ENCODE measurements around the gene ARL2BP.
"Not testable (repeated sequence)": the region's sequence is repeated elsewhere in the genome, so short reads cannot be mapped to it uniquely, and the experiment has no call there.

GRCh38 chr16:57200926-57201325, 44.1 kb upstream of the ARL2BP start:
- TF ChIP-seq E2F1 (CRISPR knock-in tag; IDR thresholded peaks at IDR 0.05); CTCF (IDR thresholded peaks at IDR 0.05); PRDM15 (CRISPR knock-in tag; IDR thresholded peaks at IDR 0.05); ERG (CRISPR knock-in tag; IDR thresholded peaks at IDR 0.05); MAX (CRISPR knock-in tag; IDR thresholded peaks at IDR 0.05); KAT7 (CRISPR knock-in tag; IDR thresholded peaks at IDR 0.05; ENCODE audit: borderline replicate concordance); TP53 (CRISPR knock-in tag; IDR thresholded peaks at IDR 0.05); CBFB (CRISPR knock-in tag; IDR thresholded peaks at IDR 0.05; ENCODE audit: low read depth); ZNF416 (CRISPR knock-in tag; IDR thresholded peaks at IDR 0.05): not testable (repeated sequence)

Measured in WTC11 (cell line).